ENCODE data around the gene LAMA1. TPM values are rescaled to one million over a fixed set of nuclear protein-coding genes. Genes with fewer than 3 reads are reported as not detected.

Gene LAMA1
- total RNA-seq, 1 experiment from 2014 or later: 28.8 TPM

DNA sequence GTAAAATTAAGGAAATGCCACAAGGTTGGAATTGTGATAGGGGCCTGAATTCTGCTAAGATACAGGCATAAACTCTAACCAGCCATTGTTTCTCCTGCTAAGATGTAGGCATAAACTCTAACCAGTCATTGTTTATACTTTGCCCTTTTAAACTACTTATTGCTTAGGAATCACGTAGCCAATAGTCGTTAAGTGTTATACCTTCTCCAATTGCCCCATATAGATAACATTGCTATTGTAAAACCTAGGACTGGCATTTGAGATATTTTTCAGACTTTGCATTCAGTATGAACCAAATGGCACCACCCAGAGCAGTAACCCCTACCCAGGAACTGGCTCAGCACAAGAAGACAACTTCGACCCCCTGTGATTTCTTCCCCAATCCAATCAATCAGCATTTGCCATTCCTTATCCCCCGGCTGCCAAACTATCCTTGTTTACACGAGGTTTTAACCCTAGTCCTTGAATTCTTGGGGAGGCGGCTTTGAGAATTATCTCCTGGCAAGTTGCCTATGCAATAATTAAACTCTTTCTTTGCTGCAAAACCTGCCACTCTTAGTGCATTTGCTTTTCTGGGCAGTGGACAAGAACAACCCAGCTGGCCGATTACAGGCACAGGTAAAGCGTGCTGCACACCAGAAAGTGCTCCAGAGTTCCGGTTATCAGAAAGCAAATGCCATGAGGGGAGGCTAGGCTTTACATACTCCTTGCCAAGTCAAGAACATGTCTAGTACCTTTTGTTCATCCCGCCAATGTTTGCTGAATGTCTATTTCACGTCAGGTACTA, 167.6 kb downstream of the LAMA1 start:
- DNase-seq: no peak
- Mint-ChIP-seq H3K4me3 (no peak overlapping the region), H3K4me1 (peaks cover 7 to 11% of the 10 kb centered on the region in 2 experiments), H3K27me3 (ENCODE audit: low read depth) (no peaks in the 10 kb centered on the region; the same call in 1 of the 2 replicates), H3K27ac (peak overlapping the region in 2 of 3 experiments; percentile 46 to 49; a peak in 1 of 7 replicates), H3K36me3 (ENCODE audit: insufficient read depth in 1 of 3, low read depth in 3 of 3) (peaks cover 30 to 68% (median 49%) of the 10 kb centered on the region in 3 experiments), H3K9me3 (no peaks in the 10 kb centered on the region)
- Histone ChIP-seq H2BK20ac (ENCODE audit: low read depth, low read length, poor library complexity, severe bottlenecking) (no peak overlapping the region), H3K56ac (ENCODE audit: insufficient read length, low read depth, low read length) (no peak overlapping the region), H3K14ac (ENCODE audit: insufficient read depth, low read length) (no peak overlapping the region), H2AFZ (ENCODE audit: low read length) (no peak overlapping the region), H4K8ac (replicated peaks; ENCODE audit: insufficient read length, low read depth, low read length) (no peak overlapping the region), H3K4ac (ENCODE audit: low read depth, low read length) (no peak overlapping the region), H3K4me1 (ENCODE audit: insufficient read depth, low read length) (no peaks in the 10 kb centered on the region), H2BK12ac (ENCODE audit: insufficient read length, low read depth, low read length) (no peak overlapping the region), H2BK120ac (ENCODE audit: low read depth, low read length, poor library complexity, severe bottlenecking) (no peak overlapping the region), H4K20me1 (ENCODE audit: control insufficient read depth, insufficient read depth, insufficient read length) (no peaks in the 10 kb centered on the region), H3K27me3 (ENCODE audit: insufficient read depth, low read length) (no peaks in the 10 kb centered on the region), H3K27ac (ENCODE audit: insufficient read length, low read depth, low read length) (no peak overlapping the region), H3K9me3 (ENCODE audit: control insufficient read depth, low read depth, low read length) (no peaks in the 10 kb centered on the region), H3K23me2 (ENCODE audit: insufficient read length, low read depth, low read length, poor library complexity, severe bottlenecking) (no peaks in the 10 kb centered on the region), H3K9ac (ENCODE audit: extremely low read depth, insufficient read length, low read length) (no peak overlapping the region), H3K4me2 (ENCODE audit: insufficient read depth, insufficient read length, low read length) (no peak overlapping the region), H4K91ac (ENCODE audit: insufficient read length, low read depth, low read length) (no peak overlapping the region), H3K79me2 (ENCODE audit: insufficient read depth, low read length) (no peaks in the 10 kb centered on the region), H3K79me1 (ENCODE audit: insufficient read depth, low read depth, low read length, poor library complexity, severe bottlenecking) (no peaks in the 10 kb centered on the region), H2BK15ac (ENCODE audit: low read depth, low read length) (no peak overlapping the region), H3K23ac (ENCODE audit: insufficient read length, low read depth, low read length) (no peak overlapping the region), H2AK5ac (ENCODE audit: insufficient read length, low read length) (no peak overlapping the region), H3K18ac (ENCODE audit: insufficient read length, low read depth, low read length) (no peak overlapping the region), H2BK5ac (ENCODE audit: insufficient read length, low read length) (no peak overlapping the region), H3T11ph (ENCODE audit: low read length) (no peak overlapping the region), H4K5ac (ENCODE audit: insufficient read length, low read depth, low read length) (no peak overlapping the region)
- WGBS (ENCODE audit: extremely low coverage, insufficient read length, low lambda C conversion rate): no CpG with 5 or more reads among the region's 11 CpGs
- TF ChIP-seq, protein P1, sequence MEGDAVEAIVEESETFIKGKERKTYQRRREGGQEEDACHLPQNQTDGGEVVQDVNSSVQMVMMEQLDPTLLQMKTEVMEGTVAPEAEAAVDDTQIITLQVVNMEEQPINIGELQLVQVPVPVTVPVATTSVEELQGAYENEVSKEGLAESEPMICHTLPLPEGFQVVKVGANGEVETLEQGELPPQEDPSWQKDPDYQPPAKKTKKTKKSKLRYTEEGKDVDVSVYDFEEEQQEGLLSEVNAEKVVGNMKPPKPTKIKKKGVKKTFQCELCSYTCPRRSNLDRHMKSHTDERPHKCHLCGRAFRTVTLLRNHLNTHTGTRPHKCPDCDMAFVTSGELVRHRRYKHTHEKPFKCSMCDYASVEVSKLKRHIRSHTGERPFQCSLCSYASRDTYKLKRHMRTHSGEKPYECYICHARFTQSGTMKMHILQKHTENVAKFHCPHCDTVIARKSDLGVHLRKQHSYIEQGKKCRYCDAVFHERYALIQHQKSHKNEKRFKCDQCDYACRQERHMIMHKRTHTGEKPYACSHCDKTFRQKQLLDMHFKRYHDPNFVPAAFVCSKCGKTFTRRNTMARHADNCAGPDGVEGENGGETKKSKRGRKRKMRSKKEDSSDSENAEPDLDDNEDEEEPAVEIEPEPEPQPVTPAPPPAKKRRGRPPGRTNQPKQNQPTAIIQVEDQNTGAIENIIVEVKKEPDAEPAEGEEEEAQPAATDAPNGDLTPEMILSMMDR (conservative IDR thresholded peaks at IDR 0.05): no peak
